T47D (cell line): ENCODE measurements around the gene RBM12.
"Not testable (repeated sequence)": the region's sequence is repeated elsewhere in the genome, so short reads cannot be mapped to it uniquely, and the experiment has no call there.

ENCODE experiments used
- DNase-seq, 2 experiments: peaks; one replicate each; pipeline versions ENCODE4 v3.0.0 to v3.0.0-alpha.2; 2011 to 2012; ENCODE audit warnings: low read depth in 1 of 2, low spot score in 1 of 2
- JUND ChIP-seq: IDR thresholded peaks from 2 replicates; pipeline ENCODE4 v1.6.1; 2012; ENCODE audit warnings: low read depth
- in situ Hi-C: cut with HindIII; loops from 2 replicates; pipeline ENCODE4 v1.10.0; 2016; ENCODE audit warnings: low sequenced_read_pairs, low pct_unique_long_range_greater_than_20kb

Gene RBM12

DNA sequence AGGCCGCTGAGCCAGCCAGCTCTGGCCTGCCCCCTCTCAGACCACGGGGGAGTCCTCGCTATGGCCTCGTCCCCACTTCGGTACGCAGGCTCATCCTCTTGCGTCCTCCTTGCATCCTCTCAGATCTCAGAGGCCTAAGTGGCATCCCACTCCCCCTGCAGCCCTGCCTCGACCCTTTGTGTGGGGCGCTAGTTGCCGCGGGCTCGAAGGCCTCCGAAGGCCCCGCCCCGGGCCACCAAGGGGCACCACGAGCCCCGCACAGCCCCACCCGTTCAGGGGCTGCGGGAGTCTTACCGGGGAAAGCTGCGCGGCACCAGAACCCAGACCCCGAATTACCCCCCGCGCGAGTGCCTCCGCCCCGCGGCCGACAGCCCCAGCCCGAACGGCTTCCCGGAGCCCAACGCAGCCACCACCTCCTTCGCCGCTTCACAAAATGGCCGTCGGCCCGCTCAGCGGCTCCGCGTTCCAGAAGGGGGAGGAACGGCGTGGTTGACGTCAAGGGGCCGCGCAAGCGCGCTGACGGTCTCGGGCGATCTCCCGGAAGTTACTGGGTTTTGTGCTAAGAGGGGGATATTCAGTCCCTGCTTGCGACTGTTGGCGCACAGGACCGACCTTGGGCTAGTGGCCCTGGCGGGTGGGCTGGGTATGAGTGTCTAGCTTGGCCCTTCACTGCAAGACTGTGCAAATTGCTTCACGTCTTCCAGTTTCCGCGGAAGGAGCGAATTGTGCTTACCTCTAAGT, at the start of gene RBM12, which contains the start of gene CPNE1:
TSS of gene RBM12 (minus strand) at position 435 of the 741 bp plus-strand sequence. CDS start 9,578 bp downstream, outside the sequence.
TSS of gene CPNE1 (minus strand) at position 435 of the 741 bp plus-strand sequence. CDS start 31,977 bp downstream, outside the sequence.
- no peak for TF ChIP-seq JUND
- in situ Hi-C loops = no loop called here
- DNase-seq = peak; percentile 96

DNA sequence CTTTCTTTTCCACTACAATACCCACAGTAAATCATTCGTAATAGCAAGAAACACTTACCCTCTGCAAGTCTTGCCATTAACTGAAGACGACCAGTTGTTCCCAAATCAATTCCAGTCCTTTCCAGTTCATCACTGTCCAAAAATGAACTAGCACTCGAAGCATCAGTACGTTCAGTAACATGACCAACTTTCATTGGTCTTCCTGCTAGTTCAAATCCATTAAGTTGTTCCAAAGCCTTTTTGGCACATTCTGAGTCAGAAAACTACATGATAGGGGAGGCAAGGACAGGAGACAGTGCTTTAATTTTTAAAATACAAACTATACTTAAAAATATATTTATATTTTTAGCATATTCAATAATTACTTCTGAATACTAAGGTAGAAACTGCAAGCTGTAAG, 49.4 kb upstream of the RBM12 start:
- in situ Hi-C loops = no loop called here
- no peak for DNase-seq
- no peak for TF ChIP-seq JUND

- in situ Hi-C loops, DNase-seq: not testable (repeated sequence)
Observed at GRCh38 chr20:35713120-35713519, 48.4 kb upstream of the RBM12 start.

DNA sequence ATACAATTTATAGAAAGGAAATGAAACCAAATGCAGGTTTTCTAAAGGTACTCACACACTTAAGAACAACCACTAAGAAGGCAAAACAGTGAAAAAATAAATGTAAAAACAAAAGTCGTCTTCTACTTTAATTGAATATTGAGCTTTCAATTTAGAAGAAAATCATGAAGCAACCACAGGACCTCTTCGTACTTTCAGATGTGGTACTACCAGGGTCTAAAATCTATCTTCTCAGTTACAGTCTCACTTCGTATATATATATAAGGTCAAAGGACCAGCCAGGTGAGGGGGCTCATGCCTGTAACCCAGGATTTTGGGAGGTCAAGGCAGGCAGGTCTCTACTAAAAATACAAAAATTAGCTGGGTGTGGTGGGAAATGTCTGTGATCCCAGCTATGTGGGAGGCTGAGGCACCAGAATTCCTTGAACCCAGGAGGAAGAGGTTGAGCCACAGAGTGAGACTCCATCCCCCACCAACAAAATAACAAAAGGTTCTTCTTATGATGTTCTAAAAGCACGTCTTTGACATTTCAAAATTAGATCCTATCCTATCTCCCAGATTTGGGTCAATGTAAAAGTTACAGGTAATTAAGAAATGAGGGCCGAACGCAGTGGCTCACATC, 47.0 kb upstream of the RBM12 start:
- TF ChIP-seq JUND = no peak
- no peak for DNase-seq
- in situ Hi-C loops = no loop called here

DNA sequence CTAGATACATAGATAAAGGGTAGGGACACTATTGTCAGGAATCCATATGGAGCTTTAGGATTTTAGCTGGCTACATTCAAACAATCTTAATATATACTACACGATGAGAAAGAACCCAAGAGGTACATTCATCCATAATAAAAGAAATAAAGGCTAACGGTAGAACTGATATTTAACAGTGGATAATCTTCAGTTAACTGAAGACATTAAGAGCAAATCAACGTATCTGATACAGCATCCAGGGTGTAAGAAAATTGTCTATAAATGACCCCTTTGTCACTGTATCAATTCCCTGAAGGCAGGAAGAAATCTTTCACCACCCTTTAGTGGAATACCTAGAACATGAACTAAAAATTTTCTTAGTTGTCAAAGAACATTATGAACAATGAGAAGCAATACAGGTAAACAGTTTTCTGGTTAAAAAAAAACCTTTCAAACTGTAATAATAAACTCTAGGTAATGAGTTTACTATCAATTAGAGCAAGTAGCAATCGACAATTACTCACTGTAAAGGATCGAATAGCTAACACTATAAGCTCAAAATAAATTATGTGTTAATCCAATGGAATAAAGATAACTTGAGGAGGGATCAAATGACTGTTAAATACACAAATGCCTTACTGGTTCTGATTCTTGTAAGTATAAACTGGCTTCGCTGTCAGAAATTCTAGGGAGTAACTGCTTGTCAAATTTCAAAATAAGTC, 46.3 kb upstream of the RBM12 start:
- TF ChIP-seq JUND = no peak
- in situ Hi-C loops = no loop called here
- DNase-seq = no peak

- DNase-seq = no peak
- in situ Hi-C loops = no loop called here
- no peak for TF ChIP-seq JUND
Observed at GRCh38 chr20:35710039-35710438, 45.3 kb upstream of the RBM12 start.

DNA sequence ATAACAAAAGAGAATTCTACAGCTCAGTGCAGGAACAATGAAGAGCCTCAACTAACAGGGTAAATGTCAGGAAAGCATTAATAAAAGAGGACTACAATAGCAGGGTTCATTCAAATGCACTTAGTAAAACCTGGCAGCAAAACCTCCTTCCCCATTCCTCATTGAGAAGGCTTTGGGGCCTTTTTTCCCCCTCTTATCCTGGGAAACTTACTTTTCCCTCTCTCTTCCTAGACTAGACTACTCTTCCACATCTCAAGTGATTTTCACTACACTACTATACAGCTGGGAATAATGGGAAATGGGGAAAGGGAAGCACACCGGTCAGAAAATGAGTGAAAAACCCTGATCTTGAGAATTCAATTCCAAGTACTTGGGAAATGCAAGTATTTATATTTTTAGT, 44.6 kb upstream of the RBM12 start:
- no peak for DNase-seq
- no peak for TF ChIP-seq JUND
- in situ Hi-C loops = no loop called here

- no peak for DNase-seq
- in situ Hi-C loops = no loop called here
- TF ChIP-seq JUND = no peak
Observed at GRCh38 chr20:35708502-35708901, 43.8 kb upstream of the RBM12 start.

- in situ Hi-C loops, DNase-seq: not testable (repeated sequence)
Observed at GRCh38 chr20:35706591-35707529, 42.2 kb upstream of the RBM12 start.

DNA sequence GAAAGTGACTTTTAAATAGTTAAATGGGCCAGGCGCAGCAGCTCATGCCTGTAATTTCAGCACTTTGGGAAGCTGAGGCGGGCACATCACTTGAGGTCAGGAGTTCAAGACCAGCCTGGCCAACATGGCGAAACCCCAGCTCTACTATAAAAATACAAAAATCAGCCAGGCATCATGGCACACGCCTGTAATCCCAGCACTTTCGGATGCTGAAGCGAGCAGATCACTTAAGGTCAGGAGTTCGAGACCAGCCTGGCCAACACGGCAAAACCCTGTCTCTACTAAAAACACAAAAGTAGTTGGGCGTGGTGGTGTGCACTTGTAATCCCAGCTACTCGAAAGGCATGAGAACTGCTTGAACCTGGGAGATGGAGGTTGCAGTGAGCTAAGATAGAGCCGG, 41.2 kb upstream of the RBM12 start:
- DNase-seq, in situ Hi-C loops: not testable (repeated sequence)

DNA sequence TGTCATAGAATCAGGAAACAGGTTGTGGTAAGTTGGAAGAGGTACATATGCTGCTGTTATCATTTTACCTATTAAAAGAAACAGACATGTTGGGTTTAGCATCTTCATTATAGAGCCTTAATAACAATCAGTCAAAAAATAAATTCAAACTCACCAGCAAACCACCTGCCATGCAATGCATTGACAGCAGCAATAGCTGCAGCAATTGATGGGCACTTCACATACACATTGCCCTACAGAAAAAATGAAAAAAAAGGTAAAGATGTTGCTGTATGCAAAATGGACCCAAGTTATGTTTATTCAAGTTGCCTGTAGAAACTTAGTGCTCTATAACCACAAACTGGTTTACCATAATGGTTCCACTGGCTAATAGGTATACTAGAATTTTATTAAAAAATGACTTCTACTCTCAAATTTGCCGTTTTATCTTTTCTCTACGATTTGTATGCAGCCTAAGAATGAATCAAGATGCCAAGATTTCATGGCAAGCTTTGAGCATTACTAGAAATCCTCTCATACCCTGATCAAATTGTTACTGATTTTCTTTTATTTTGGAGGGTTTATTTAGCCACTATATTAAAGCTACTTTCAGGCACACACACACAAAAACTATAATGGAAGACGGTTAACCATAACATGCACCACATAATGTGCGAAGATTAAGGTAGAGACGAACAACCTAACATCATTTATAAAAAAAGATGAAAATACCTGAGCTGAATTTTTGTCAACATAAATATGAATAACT, 40.0 kb upstream of the RBM12 start:
- in situ Hi-C loops = no loop called here
- no peak for TF ChIP-seq JUND
- no peak for DNase-seq
